Mesenchymal stem cell (in vitro differentiated cells and primary cell): ENCODE results near the gene LIG1.
"Not testable (repeated sequence)": the region's sequence is repeated elsewhere in the genome, so short reads cannot be mapped to it uniquely, and the experiment has no call there.

Source experiments
- DNase-seq: peaks from one replicate; pipeline ENCODE4 v3.0.0-alpha.2; 2013
- H2AFZ ChIP-seq: one replicate; pipeline ENCODE4 v1.6.1; 2013; ENCODE audit warnings: low read depth, mild to moderate bottlenecking, control low read depth, inconsistent platforms, low read length, moderate library complexity
- H2AK5ac ChIP-seq: 2 replicates; pipeline ENCODE4 v1.6.1; 2013; ENCODE audit warnings: low read length, moderate library complexity, mild to moderate bottlenecking, inconsistent platforms; ENCODE audit not compliant: severe bottlenecking
- H2BK120ac ChIP-seq: one replicate; pipeline ENCODE4 v1.6.1; 2013; ENCODE audit warnings: low read depth, mild to moderate bottlenecking, inconsistent platforms, low read length, moderate library complexity
- H2BK12ac ChIP-seq, 2 experiments: one replicate each; pipeline ENCODE4 v1.6.1; 2013; ENCODE audit warnings: inconsistent platforms in 2 of 2, low read length in 2 of 2, mild to moderate bottlenecking in 2 of 2, moderate library complexity in 2 of 2, control low read depth in 1 of 2
- H2BK15ac ChIP-seq: one replicate; pipeline ENCODE4 v1.6.1; 2013; ENCODE audit warnings: mild to moderate bottlenecking, low read depth, inconsistent platforms; ENCODE audit not compliant: poor library complexity, severe bottlenecking
- H2BK5ac ChIP-seq: 2 replicates; pipeline ENCODE4 v1.6.1; 2013; ENCODE audit warnings: low read depth, mild to moderate bottlenecking, low read length, control low read depth, inconsistent platforms; ENCODE audit not compliant: poor library complexity, severe bottlenecking
- H3K14ac ChIP-seq, 2 experiments: one replicate each; pipeline ENCODE4 v1.6.1; 2013; ENCODE audit warnings: inconsistent platforms in 2 of 2, low read length in 2 of 2, control low read depth in 1 of 2, mild to moderate bottlenecking in 1 of 2, moderate library complexity in 1 of 2
- H3K18ac ChIP-seq, 2 experiments: one replicate each; pipeline ENCODE4 v1.6.1; 2013; ENCODE audit warnings: inconsistent platforms in 2 of 2, low read length in 2 of 2, control low read depth in 1 of 2, low read depth in 1 of 2, mild to moderate bottlenecking in 1 of 2
- H3K23ac ChIP-seq, 2 experiments: one replicate each; pipeline ENCODE4 v1.6.1; 2013; ENCODE audit warnings: inconsistent platforms in 2 of 2, low read length in 2 of 2, mild to moderate bottlenecking in 2 of 2, moderate library complexity in 2 of 2, control low read depth in 1 of 2
- H3K27ac ChIP-seq: 2 replicates; pipeline ENCODE4 v1.5.1; 2013; ENCODE audit warnings: mild to moderate bottlenecking, moderate library complexity, low read length, control low read depth, inconsistent platforms; ENCODE audit not compliant: poor library complexity, severe bottlenecking
- H3K27me3 ChIP-seq, 2 experiments: 2 replicates each; pipeline versions ENCODE4 v1.6.1 to v1.7.0; 2013; ENCODE audit warnings: low read length in 2 of 2, mild to moderate bottlenecking in 2 of 2, moderate library complexity in 2 of 2, control low read depth in 1 of 2, inconsistent platforms in 1 of 2; ENCODE audit not compliant: control insufficient read depth in 1 of 2, insufficient read depth in 1 of 2
- H3K36me3 ChIP-seq, 2 experiments: 2 replicates each; pipeline versions ENCODE4 v1.6.1 to v1.7.0; 2013; ENCODE audit warnings: low read length in 2 of 2, control low read depth in 1 of 2, inconsistent platforms in 1 of 2, low read depth in 1 of 2, mild to moderate bottlenecking in 1 of 2; ENCODE audit not compliant: insufficient read depth in 2 of 2, control insufficient read depth in 1 of 2
- H3K4ac ChIP-seq, 2 experiments: one replicate each; pipeline ENCODE4 v1.6.1; 2013; ENCODE audit warnings: inconsistent platforms in 2 of 2, low read length in 2 of 2, mild to moderate bottlenecking in 2 of 2, moderate library complexity in 2 of 2, control low read depth in 1 of 2, low read depth in 1 of 2
- H3K4me1 ChIP-seq: 2 replicates; pipeline ENCODE4 v1.6.1; 2013; ENCODE audit warnings: low read depth, low read length, control low read depth; ENCODE audit not compliant: control insufficient read depth, insufficient read depth
- H3K4me2 ChIP-seq: 2 replicates; pipeline ENCODE4 v1.6.1; 2013; ENCODE audit warnings: low read length, mild to moderate bottlenecking, inconsistent platforms; ENCODE audit not compliant: poor library complexity, severe bottlenecking
- H3K4me3 ChIP-seq, 2 experiments: 2 replicates each; pipeline versions ENCODE4 v1.5.1 to v1.7.0; 2013; ENCODE audit warnings: low read length in 2 of 2, mild to moderate bottlenecking in 2 of 2, control low read depth in 1 of 2, low read depth in 1 of 2; ENCODE audit not compliant: insufficient read depth in 1 of 2
- H3K79me1 ChIP-seq: replicated peaks from 2 replicates; pipeline ENCODE4 v1.6.1; 2013; ENCODE audit warnings: mild to moderate bottlenecking, control low read depth, low read length, inconsistent platforms; ENCODE audit not compliant: poor library complexity, severe bottlenecking
- H3K9ac ChIP-seq: 2 replicates; pipeline ENCODE4 v1.7.0; 2013; ENCODE audit warnings: mild to moderate bottlenecking, low read length, moderate library complexity
- H3K9me3 ChIP-seq: 2 replicates; pipeline ENCODE4 v1.7.0; 2013; ENCODE audit warnings: mild to moderate bottlenecking, low read length; ENCODE audit not compliant: control insufficient read depth
- H4K8ac ChIP-seq: one replicate; pipeline ENCODE4 v1.6.1; 2013; ENCODE audit warnings: inconsistent platforms, mild to moderate bottlenecking, low read length, moderate library complexity
- H4K91ac ChIP-seq: one replicate; pipeline ENCODE4 v1.6.1; 2013; ENCODE audit warnings: mild to moderate bottlenecking, low read length, inconsistent platforms
- WGBS: methylation state at CpG from one replicate; pipeline ENCODE4 v1.1.7; 2013; ENCODE audit warnings: mixed read lengths; 5-methylcytosine and 5-hydroxymethylcytosine counted together

The LIG1 gene

DNA sequence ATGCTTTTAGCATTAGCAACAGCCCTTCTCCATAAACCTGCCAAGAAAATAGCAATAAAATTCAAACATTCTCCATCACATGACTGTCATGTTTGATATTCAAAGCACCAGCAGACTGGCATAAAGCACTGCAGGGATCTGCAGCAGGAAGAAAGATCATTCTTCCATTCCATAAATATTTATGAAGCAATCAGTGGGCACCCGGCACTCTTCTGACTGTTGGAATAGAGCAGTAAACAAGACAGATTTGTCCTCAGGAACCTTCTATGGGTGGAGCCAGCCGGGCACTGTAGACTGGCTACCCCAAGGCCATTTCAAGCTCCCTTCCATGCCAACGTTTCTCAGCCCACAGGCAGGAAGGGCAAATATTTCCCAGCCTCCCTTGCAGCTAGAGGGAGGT is 85.1 kb downstream of the LIG1 start:
- no peaks in the 10 kb centered on the region for H3K36me3 ChIP-seq
- WGBS, result 62% methylated on average over 3 of the region's 3 CpGs
- no peaks in the 10 kb centered on the region for H3K4me1 ChIP-seq
- no peak overlapping the region for H4K91ac ChIP-seq
- no peaks in the 10 kb centered on the region for H3K79me1 ChIP-seq
- no peak overlapping the region for H4K8ac ChIP-seq
- H3K9me3 ChIP-seq, result peaks cover 23% of the 10 kb centered on the region
- H3K9ac ChIP-seq, result no peak overlapping the region
- DNase-seq, result no peak
- no peak overlapping the region for H3K23ac ChIP-seq
- H2AK5ac ChIP-seq, result no peak overlapping the region
- peaks cover 20 to 68% of the 10 kb centered on the region in 2 experiments for H3K27me3 ChIP-seq
- no peak overlapping the region for H2BK15ac ChIP-seq
- no peak overlapping the region for H3K18ac ChIP-seq
- H2AFZ ChIP-seq, result no peak overlapping the region
- H2BK120ac ChIP-seq, result no peak overlapping the region
- no peak overlapping the region for H2BK12ac ChIP-seq
- no peak overlapping the region for H3K4me3 ChIP-seq
- no peak overlapping the region for H3K27ac ChIP-seq
- H3K4me2 ChIP-seq, result no peak overlapping the region
- H3K4ac ChIP-seq, result no peak overlapping the region
- no peak overlapping the region for H2BK5ac ChIP-seq
- no peak overlapping the region for H3K14ac ChIP-seq

DNA sequence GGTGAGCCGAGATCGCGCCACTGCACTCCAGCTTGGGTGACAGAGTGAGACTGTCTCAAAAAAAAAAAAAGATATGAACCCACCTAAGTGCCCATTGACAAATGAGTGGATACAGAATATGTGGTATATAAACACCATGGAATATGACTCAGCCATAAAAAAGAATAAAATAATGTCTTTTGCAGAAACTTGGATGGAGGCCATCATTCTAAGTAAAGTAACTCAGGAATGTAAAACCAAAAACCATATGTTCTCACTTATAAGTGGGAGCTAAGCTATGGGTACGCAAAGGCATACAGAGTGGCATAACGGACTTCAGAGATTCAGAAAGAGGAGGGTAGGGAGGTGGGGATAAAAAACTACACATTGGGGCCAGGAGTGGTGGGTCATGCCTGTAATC is 89.0 kb downstream of the LIG1 start:
- no peak overlapping the region for H3K4me2 ChIP-seq
- H3K18ac ChIP-seq, result no peak overlapping the region
- no peak overlapping the region for H3K4ac ChIP-seq
- no peak overlapping the region for H2BK120ac ChIP-seq
- H3K4me3 ChIP-seq, result no peak overlapping the region
- H3K4me1 ChIP-seq, result no peaks in the 10 kb centered on the region
- no peak overlapping the region for H2BK15ac ChIP-seq
- H3K36me3 ChIP-seq, result no peaks in the 10 kb centered on the region
- H3K27me3 ChIP-seq, result peaks cover 9 to 41% of the 10 kb centered on the region in 2 experiments
- no peak overlapping the region for H4K91ac ChIP-seq
- H3K14ac ChIP-seq, result no peak overlapping the region
- H3K79me1 ChIP-seq, result no peaks in the 10 kb centered on the region
- H2BK12ac ChIP-seq, result no peak overlapping the region
- 93% methylated on average over 3 of the region's 5 CpGs for WGBS
- peaks cover 24% of the 10 kb centered on the region for H3K9me3 ChIP-seq
- no peak overlapping the region for H3K27ac ChIP-seq
- no peak overlapping the region for H4K8ac ChIP-seq
- H2BK5ac ChIP-seq, result no peak overlapping the region
- no peak overlapping the region for H3K9ac ChIP-seq
- no peak overlapping the region for H2AFZ ChIP-seq
- H3K23ac ChIP-seq, result no peak overlapping the region
- H2AK5ac ChIP-seq, result no peak overlapping the region
- DNase-seq, result no peak

DNA sequence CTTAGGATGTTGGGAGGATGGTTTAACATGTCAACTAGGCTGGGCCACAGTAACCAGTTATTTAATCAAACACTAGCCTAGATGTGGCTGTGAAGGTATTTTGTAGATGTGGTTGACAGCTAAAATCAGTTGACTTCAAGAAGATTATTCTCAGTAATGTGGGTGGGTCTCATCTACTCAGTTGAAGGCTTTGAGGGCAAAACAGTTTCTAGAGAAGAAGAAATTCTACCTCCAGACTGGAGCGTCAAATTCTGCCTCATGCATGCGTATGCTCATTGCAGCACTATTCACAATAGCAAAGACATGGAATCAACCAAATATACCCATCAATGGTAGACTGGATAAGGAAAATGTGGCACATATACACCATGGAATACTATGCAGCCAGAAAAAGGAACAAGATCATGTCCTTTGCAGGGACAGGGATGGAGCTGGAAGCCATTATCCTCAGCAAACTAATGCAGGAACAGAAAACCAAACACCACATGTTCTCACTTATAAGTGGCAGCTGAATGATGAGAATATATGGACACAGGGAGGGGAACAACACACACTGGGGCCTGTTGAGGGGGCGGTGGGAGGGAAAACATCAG is 99.9 kb downstream of the LIG1 start:
- H2AFZ ChIP-seq, H3K9me3 ChIP-seq, H4K8ac ChIP-seq, H3K23ac ChIP-seq, H3K18ac ChIP-seq, H2BK120ac ChIP-seq, H2BK5ac ChIP-seq, H2AK5ac ChIP-seq, H3K4ac ChIP-seq, H3K9ac ChIP-seq, H3K4me2 ChIP-seq, DNase-seq, H2BK12ac ChIP-seq, H3K4me3 ChIP-seq, H3K14ac ChIP-seq, H3K79me1 ChIP-seq, H3K27ac ChIP-seq, H2BK15ac ChIP-seq, H3K4me1 ChIP-seq, H3K36me3 ChIP-seq, H4K91ac ChIP-seq: not testable (repeated sequence)
- 63% methylated on average over 3 of the region's 3 CpGs for WGBS
- H3K27me3 ChIP-seq, result peaks cover 0 to 16% of the 10 kb centered on the region in 2 experiments

DNA sequence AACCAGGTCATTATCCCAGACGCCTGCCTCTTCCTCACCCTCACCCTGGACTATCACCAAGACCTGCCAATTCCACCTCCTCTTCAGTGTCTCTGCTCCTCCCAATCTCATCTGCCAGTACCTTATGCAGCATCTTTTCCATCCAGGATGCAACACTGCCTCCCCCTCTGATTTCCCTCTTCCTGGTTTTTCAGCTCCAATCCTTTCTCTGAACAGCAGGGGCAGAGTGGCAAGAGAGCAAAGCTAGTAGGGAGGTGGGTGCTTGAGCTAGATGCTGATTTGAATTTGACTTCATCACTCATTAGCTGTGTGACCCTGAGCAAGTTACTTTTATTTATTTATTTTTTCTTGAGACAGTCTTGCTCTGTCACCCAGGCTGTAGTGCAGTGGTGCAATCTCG is 100.7 kb downstream of the LIG1 start:
- no peak overlapping the region for H3K23ac ChIP-seq
- H3K4ac ChIP-seq, result no peak overlapping the region
- H3K9me3 ChIP-seq, result peaks cover 3% of the 10 kb centered on the region
- H3K27me3 ChIP-seq, result peaks cover 0 to 14% of the 10 kb centered on the region in 2 experiments
- H2BK12ac ChIP-seq, result no peak overlapping the region
- no peaks in the 10 kb centered on the region for H3K79me1 ChIP-seq
- 77% methylated on average over 2 of the region's 2 CpGs for WGBS
- H4K8ac ChIP-seq, result no peak overlapping the region
- no peak for DNase-seq
- H3K4me3 ChIP-seq, result no peak overlapping the region
- no peak overlapping the region for H3K27ac ChIP-seq
- H2BK15ac ChIP-seq, result no peak overlapping the region
- no peak overlapping the region for H2BK5ac ChIP-seq
- no peak overlapping the region for H2BK120ac ChIP-seq
- no peak overlapping the region for H2AFZ ChIP-seq
- no peak overlapping the region for H2AK5ac ChIP-seq
- no peaks in the 10 kb centered on the region for H3K4me1 ChIP-seq
- H3K4me2 ChIP-seq, result no peak overlapping the region
- no peak overlapping the region for H3K9ac ChIP-seq
- no peak overlapping the region for H3K14ac ChIP-seq
- no peak overlapping the region for H3K18ac ChIP-seq
- no peaks in the 10 kb centered on the region for H3K36me3 ChIP-seq
- H4K91ac ChIP-seq, result no peak overlapping the region
